SK-N-SH treated with all-trans-retinoic acid at 6 μM for 48 hours (cell line): ENCODE results near the gene FANCF.

ENCODE experiments used
- ARNTL ChIP-seq: fragments of 450-650 bp; formaldehyde crosslinking; IDR thresholded peaks from 2 replicates; pipeline ENCODE4 v1.5.0; 2020; ENCODE audit warnings: low read depth, mild to moderate bottlenecking, moderate library complexity, borderline replicate concordance
- CREB5 ChIP-seq: fragments of 250-450 bp; sonication (Bioruptor Pico); IDR thresholded peaks from 2 replicates; pipeline ENCODE4 v1.5.1; 2020; ENCODE audit warnings: low read depth, mild to moderate bottlenecking, moderate library complexity
- CSDC2 ChIP-seq: fragments of 250-450 bp; sonication (Bioruptor Pico); IDR thresholded peaks from 2 replicates; pipeline ENCODE4 v1.5.0; 2020; ENCODE audit warnings: mild to moderate bottlenecking, moderate library complexity
- ESRRG ChIP-seq: fragments of 250-450 bp; sonication (Bioruptor Pico); IDR thresholded peaks from 2 replicates; pipeline ENCODE4 v1.6.1; 2021; ENCODE audit warnings: mild to moderate bottlenecking
- PATZ1 ChIP-seq: fragments of 250-450 bp; sonication (Bioruptor Pico); IDR thresholded peaks from 2 replicates; pipeline ENCODE4 v1.8.0; 2020; ENCODE audit warnings: mild to moderate bottlenecking, moderate library complexity, borderline replicate concordance
- PPARA ChIP-seq: fragments of 250-450 bp; sonication (Bioruptor Pico); IDR thresholded peaks from 2 replicates; pipeline ENCODE4 v1.5.0; 2020; ENCODE audit warnings: mild to moderate bottlenecking, borderline replicate concordance
- SNAI2 ChIP-seq: fragments of 250-450 bp; sonication (Bioruptor Pico); IDR thresholded peaks from 2 replicates; pipeline ENCODE4 v1.5.0; 2020; ENCODE audit warnings: mild to moderate bottlenecking, moderate library complexity
- ZFP3 ChIP-seq: fragments of 250-450 bp; sonication (Bioruptor Pico); IDR thresholded peaks from 2 replicates; pipeline ENCODE4 v1.5.0; 2020; ENCODE audit warnings: mild to moderate bottlenecking, moderate library complexity
- ZFP30 ChIP-seq: fragments of 450-650 bp; formaldehyde crosslinking; IDR thresholded peaks from 2 replicates; pipeline ENCODE4 v1.5.0; 2022; ENCODE audit warnings: mild to moderate bottlenecking, moderate library complexity
- ZNF565 ChIP-seq: fragments of 450-650 bp; formaldehyde crosslinking; conservative IDR thresholded peaks from 2 replicates; pipeline ENCODE4 v1.5.0; 2020; ENCODE audit warnings: low read depth, mild to moderate bottlenecking, moderate library complexity
- ZNF8 ChIP-seq: fragments of 450-650 bp; formaldehyde crosslinking; IDR thresholded peaks from 2 replicates; pipeline ENCODE4 v1.5.0; 2020; ENCODE audit warnings: mild to moderate bottlenecking, moderate library complexity

- no peak for TF ChIP-seq ZNF565
- TF ChIP-seq ZFP3 (CRISPR knock-in tag) = no peak
- no peak for TF ChIP-seq PATZ1
- no peak for TF ChIP-seq SNAI2 (CRISPR knock-in tag)
- TF ChIP-seq ARNTL = no peak
- TF ChIP-seq ZNF8 (CRISPR knock-in tag) = no peak
- TF ChIP-seq PPARA (CRISPR knock-in tag) = no peak
- TF ChIP-seq CREB5 (CRISPR knock-in tag) = no peak
- no peak for TF ChIP-seq ZFP30 (CRISPR knock-in tag)
- no peak for TF ChIP-seq ESRRG
- TF ChIP-seq CSDC2 = no peak
Measured at GRCh38 chr11:22669368-22669767, 43.7 kb upstream of the FANCF start.
